Lower leg skin (tissue), 3 donors: ENCODE data around the gene HMG20B.

Experiments used
- CTCF ChIP-seq, 3 donors: fragments of 450-650 bp; IDR thresholded peaks; one replicate each; pipeline ENCODE4 v1.5.1; 2016; ENCODE audit warnings: antibody characterized with exemption in 3 of 3, mild to moderate bottlenecking in 3 of 3, moderate library complexity in 2 of 3
- POLR2A ChIP-seq, 2 donors: fragments of 450-650 bp; IDR thresholded peaks; one replicate each; pipeline ENCODE4 v1.6.1; 2016 to 2017; ENCODE audit warnings: antibody characterized with exemption in 2 of 2, mild to moderate bottlenecking in 1 of 2, moderate library complexity in 1 of 2

GRCh38 chr19:3601021-3601420 lies 28.3 kb downstream of the HMG20B start:
- TF ChIP-seq CTCF (IDR thresholded peaks at IDR 0.05) (no peak), POLR2A (IDR thresholded peaks at IDR 0.05) (no peak)
